ENCODE results near the gene RBM38.

DNA sequence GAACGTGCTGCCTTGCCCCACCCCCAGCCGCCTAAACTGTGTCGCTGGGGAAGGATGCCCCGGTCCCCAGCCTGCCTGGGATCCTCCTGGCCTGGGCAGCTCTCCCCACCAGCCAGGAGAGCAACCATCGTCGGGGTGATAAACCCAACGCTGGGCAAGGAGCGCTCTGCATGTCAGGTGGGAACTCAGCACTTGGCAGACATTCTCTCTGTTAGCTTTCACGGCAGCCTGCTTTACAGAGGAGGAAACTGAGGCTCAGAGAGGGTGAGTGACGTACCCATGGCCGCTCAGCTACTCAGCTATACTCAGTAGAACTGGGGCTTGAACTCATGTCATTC lies 37.9 kb downstream of the RBM38 start:
- TF ChIP-seq CTCF (IDR thresholded peaks at IDR 0.05; ENCODE audit: low read length) = no peak
- TF ChIP-seq EZH2 (optimal IDR thresholded peaks at IDR 0.05; ENCODE audit: low read depth, low read length) = no peak
